Spleen (tissue), 7 donors: ENCODE measurements around the gene LYVE1.

Experiments used
- POLR2A ChIP-seq, 3 donors: fragments of 450-650 bp; IDR thresholded peaks; one replicate each; pipeline ENCODE4 v1.5.1; 2017; ENCODE audit warnings: antibody characterized with exemption in 3 of 3, mild to moderate bottlenecking in 1 of 3
- TF ChIP-seq, protein P1 (sequence below), 11 experiments: fragments of 200-600 bp in 7 of 11; fragments of 450-650 bp in 4 of 11; sonication (generic) in 4 of 11; IDR thresholded peaks in 8 of 11; conservative IDR thresholded peaks in 3 of 11; 1 replicate in 7 of 11; 2 replicates in 4 of 11; pipeline versions ENCODE4 v1.4.0 to v1.8.0; 2016 to 2021; ENCODE audit warnings: antibody characterized with exemption in 11 of 11, inconsistent platforms in 4 of 11, mild to moderate bottlenecking in 1 of 11
- donor health status: DM: no; HTN: no; CAD: no; lungs with moderate emphysema.
- donor health status: DM: no; HTN: no; CAD: no.
- donor health status: DM: no; HTN: no; CAD: no.

DNA sequence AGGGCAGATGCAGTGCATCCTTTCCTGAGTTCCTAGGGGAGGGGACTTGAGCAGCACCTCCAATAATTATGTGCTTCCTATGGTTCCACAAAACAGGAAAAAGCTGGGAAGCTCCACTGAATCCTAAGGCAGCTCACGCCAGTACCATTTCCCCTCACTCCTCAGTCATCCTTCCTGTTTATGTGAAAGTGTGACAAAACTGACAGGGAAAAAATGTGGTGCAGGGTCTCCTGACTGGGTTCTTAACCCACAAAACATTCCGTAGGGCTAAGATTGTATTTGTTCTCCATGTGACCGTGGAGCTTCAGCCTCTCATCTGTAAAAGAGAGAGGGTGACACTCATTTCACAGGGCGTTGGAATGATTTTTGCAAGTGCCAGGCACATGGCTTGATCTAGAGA lies 12.2 kb upstream of the LYVE1 start:
- TF ChIP-seq, protein P1, sequence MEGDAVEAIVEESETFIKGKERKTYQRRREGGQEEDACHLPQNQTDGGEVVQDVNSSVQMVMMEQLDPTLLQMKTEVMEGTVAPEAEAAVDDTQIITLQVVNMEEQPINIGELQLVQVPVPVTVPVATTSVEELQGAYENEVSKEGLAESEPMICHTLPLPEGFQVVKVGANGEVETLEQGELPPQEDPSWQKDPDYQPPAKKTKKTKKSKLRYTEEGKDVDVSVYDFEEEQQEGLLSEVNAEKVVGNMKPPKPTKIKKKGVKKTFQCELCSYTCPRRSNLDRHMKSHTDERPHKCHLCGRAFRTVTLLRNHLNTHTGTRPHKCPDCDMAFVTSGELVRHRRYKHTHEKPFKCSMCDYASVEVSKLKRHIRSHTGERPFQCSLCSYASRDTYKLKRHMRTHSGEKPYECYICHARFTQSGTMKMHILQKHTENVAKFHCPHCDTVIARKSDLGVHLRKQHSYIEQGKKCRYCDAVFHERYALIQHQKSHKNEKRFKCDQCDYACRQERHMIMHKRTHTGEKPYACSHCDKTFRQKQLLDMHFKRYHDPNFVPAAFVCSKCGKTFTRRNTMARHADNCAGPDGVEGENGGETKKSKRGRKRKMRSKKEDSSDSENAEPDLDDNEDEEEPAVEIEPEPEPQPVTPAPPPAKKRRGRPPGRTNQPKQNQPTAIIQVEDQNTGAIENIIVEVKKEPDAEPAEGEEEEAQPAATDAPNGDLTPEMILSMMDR (IDR thresholded peaks at IDR 0.05 in 8 of 11, conservative IDR thresholded peaks at IDR 0.05 in 3 of 11), result no peak
- no peak for TF ChIP-seq POLR2A (IDR thresholded peaks at IDR 0.05)
